GM18507 (cell line): ENCODE data around the gene CPNE4.

Source experiments
- DNase-seq: peaks from one replicate; pipeline ENCODE4 v3.0.0; 2011; ENCODE audit warnings: low read depth; ENCODE audit not compliant: insufficient read length; ENCODE audit errors: extremely low spot score
- FAIRE-seq: peaks from 2 replicates; lab custom pipeline; 2011; peaks lifted over from hg19 to GRCh38; lab: Jason Lieb, UNC

Gene CPNE4

DNA sequence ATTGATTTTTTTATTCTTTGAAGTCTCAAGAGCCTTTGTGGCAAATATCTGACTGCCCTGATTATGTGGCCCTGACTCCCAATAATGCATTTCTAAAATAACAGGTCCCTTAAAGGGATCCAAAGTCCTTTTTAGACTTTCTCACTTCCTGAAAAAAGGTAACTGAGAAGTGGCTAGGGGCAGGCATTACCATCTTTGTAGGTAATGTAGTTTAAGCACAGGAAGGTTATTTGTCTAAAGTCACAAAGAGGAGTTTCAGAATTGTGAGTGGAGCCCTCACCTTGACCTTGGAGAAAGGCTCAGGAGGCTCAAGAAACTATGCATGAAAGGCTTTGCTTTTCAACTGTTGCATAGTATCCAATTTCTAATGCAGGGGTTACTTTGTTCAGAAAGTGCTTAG, 389.2 kb downstream of the CPNE4 start:
- FAIRE-seq = peak; percentile 56
- no peak for DNase-seq

DNA sequence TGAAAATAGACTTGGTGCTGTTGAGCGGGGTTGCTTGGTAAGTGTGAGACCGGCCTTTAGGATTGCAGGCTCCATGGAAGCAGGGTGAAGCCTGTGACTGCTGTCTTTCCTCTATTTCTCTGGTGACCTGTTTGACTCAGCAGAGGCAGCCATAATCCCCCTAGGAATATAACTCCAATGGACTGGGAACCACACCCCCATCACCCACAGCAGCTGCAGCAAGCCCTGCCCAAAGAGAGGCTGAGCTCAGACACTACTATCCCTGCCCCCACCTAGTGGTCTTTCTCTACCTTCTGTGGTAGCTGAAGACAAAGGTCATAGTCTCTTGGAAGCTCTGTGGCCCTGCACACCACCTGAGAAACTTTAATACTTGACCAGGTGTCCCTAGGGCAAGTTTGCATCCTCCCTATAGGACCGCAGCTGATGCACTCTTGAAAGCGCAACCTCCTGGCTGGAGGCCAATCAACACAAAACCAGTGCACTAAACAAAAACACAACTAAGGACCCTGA, 398.5 kb downstream of the CPNE4 start:
- no peak for DNase-seq
- FAIRE-seq = no peak

DNA sequence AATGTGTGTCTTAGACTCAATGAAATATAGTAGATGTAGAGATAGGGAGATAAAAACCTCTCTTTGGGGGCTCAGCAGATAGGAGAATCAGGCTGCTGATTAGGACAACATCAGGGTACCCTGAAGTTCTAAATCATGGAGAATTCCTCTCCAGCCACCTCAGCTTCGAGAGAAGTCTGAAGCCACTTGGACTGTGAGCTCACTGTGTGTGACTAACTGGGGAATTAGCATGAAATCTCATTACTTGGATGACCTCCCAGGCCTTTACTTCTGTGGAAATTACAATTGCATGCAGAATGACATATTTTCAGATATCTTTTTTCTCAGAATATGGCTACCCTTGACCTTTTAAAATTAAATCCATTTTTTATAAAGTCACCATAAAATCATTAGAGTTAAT, 404.0 kb downstream of the CPNE4 start:
- no peak for DNase-seq

GRCh38 chr3:131630097-131630496, 404.7 kb downstream of the CPNE4 start:
- peak; percentile 30 for DNase-seq
- FAIRE-seq = peak; percentile 81

More for the DNA sequence above, 404.0 kb downstream of the CPNE4 start:
- FAIRE-seq = no peak

GRCh38 chr3:131623431-131623830, 411.4 kb downstream of the CPNE4 start:
- DNase-seq (no peak), FAIRE-seq (no peak)

DNA sequence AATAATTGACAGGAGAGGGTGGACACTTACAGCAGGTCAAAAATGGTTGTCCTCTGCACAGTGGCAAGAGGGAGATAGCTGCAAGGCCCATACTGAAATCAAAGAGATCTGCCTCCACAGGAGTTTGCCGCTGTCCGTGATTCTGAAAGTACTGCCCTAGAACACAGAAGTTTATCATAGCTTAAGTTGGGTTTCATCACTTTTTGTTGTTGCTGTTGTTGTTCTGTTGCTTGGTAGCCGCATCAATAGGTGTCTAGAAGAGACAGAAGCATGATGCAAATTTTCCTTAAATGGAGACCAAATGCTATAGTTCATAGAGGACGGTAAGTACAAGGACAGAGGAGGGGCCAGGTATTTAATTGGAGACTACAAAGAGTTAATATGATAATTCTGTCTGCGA, 412.1 kb downstream of the CPNE4 start:
- FAIRE-seq = no peak
- no peak for DNase-seq

DNA sequence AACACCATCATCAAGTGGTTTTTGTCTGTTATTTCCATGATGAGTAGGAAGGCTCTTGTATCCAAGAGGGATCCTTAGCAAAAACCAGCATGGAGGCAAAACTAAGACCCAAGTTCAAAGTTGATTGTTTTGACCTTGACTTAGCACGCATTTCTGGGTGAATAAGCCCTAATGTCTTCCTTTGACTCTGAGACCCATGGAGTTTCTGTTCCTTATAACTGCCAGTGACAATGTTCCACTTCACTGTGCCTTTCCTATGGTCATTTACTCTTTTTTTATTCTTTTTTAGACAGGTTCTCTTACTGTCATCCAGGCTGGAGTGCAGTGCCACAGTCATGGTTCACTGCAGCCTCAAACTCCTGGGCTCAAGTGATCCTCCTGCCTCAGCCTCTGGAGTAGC, 413.8 kb downstream of the CPNE4 start:
- no peak for FAIRE-seq
- no peak for DNase-seq

- DNase-seq = no peak
- FAIRE-seq = no peak
Observed at GRCh38 chr3:131619821-131620220, 415.0 kb downstream of the CPNE4 start.

DNA sequence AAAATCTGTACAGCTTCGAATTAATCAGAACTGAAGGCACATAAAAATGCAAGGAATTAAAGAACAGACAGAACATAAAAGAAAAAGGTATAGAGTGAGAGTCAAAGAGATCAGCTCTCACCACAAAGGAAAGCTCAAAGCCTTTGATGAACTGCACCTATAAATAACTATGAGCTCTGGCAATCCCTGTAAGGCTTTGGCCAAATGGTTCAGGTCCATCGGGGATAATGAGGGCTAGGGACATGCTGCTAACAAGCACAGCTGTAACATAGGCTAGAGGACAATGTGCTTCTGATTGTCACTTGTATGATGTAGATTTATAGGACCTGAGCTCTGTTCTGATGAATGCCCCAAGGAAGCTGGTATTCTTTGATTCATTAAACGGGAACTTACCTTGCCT, 418.1 kb downstream of the CPNE4 start:
- no peak for FAIRE-seq
- no peak for DNase-seq

GRCh38 chr3:131612745-131613144, 422.1 kb downstream of the CPNE4 start:
- DNase-seq (no peak), FAIRE-seq (no peak)

DNA sequence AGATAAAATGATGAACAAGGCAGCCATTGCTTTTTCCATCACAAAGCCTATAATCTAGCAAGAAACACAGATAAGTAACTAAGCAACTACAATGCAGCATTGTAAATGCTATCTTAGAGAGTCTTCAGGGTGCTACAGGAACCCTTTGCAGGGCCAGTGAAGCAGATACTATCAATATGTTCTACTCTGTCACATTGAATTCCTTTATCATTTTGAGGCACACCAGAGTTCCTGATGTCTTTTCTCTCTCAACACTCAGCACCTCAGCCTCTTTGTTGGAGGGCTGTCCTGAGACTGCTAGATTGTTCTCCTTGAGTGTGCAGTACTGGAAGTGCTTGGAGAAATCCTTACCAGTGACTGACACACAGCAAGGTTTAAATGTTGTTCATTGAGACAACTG, 424.6 kb downstream of the CPNE4 start:
- no peak for FAIRE-seq
- DNase-seq = no peak

DNA sequence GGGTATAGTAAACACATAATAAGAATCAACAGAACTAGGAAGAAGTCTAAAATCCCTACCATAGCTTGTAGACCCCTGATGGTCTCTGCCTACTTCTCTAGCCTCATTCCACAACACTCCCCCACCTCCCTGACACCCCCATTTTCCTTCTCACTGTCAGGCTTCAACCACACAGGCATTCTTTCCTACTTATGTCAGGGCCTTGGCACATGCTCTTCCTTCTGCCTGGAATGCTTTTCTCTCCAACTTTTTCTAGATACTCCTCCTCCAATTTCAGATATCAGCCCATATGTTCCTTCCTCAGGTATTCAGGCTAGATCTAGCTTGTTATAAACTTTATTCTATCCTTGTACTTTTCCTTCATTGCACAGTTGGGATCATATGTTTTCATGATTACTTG, 426.1 kb downstream of the CPNE4 start:
- no peak for DNase-seq

GRCh38 chr3:131608296-131608695, 426.5 kb downstream of the CPNE4 start:
- DNase-seq (no peak), FAIRE-seq (no peak)

More for the DNA sequence above, 426.1 kb downstream of the CPNE4 start:
- no peak for FAIRE-seq

- no peak for DNase-seq
- FAIRE-seq = no peak
Observed at GRCh38 chr3:131605916-131606315, 428.9 kb downstream of the CPNE4 start.

GRCh38 chr3:131602011-131602779, 432.6 kb downstream of the CPNE4 start:
- DNase-seq (no peak), FAIRE-seq (no peak)

DNA sequence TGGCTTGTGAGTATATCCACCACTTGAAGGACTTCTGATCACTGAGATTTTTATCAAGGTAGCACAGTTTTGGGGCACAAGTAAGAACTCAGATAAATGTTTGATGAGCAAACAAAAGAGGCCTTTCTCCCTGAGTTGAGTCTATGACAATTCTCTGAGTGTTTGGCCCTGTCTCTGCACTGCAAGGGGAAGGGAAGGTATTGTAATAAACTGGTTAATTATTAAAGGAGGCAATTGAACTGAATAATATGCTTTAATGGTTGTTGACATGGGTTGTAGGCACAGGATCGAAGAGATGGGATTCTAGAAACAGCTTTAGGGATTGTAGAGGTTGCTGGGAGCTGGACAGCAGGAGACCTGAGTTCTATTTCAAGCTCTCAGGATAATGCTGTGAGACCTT, 437.0 kb downstream of the CPNE4 start:
- FAIRE-seq (no peak), DNase-seq (no peak)

GRCh38 chr3:131596884-131597283, 437.9 kb downstream of the CPNE4 start:
- no peak for DNase-seq
- FAIRE-seq = no peak

DNA sequence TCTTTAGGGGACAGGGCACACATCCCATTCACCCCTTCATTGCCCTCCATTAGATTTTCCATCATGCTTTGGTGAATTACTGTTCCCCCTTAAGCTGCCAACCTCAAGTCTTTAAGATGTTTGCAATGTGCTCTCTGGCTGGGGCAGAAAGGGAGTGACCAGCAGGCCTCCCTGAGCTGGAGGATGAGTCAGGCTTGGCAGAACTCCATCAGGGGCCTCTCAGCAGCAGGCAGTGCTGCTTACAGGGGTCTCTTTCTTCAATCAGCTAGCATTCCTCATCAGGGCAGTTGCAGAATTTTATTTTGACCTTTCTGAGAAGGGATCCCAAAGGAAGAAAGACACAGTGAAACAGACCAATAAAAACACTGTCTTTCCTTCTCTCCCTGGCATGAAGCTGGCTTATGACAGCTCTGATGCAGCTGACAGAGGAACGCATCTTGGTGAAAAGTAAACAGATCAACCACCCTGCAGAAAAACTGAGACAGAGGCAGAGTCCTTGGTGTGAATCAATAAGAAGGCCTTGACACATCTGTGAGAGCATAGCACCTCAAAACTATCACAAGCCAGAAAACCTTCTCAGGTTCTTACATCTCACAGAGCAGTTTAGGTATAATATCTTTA, 443.3 kb downstream of the CPNE4 start:
- DNase-seq (no peak), FAIRE-seq (no peak)

DNA sequence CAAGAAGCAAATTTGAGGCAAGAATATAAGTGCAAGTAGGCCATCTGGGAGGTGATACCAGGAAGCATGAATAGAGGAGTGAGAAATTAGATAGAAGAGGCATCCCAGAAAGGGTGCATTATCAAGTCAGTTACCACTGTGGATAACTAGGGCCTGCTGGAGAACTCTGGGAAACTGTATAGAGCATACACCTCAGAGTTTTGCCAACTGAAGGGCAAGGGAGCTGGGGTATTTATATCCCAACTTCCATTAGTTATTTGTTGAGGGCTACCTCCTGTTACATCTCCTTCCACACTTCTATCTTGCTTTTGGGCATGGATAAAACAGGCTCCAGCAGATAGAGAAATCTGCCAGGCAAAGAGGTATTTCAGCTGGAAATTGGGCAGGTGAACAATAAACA, 448.5 kb downstream of the CPNE4 start:
- DNase-seq = no peak
- FAIRE-seq = no peak

GRCh38 chr3:131582438-131582837, 452.4 kb downstream of the CPNE4 start:
- DNase-seq = no peak

DNA sequence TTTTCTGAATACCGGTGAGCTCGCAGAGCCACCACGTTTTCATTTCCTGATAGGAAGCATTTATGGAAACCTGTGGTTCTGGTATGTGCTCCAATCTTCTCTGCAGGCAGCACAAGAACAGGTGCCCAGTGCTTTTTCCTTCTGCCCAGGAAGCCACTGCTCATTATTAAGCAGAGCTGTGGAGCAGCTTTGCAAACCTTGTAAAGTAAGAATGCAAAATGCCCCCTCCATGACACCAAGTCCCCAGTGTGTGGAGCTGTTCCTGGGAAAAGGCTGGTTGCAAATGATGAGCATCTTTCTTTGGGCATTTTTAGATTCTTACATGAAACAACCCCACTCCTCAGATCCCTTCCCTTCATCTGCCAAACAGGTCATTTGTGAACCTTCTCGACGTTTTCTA, 466.4 kb downstream of the CPNE4 start:
- no peak for DNase-seq
- FAIRE-seq = no peak

More at GRCh38 chr3:131582438-131582837, 452.4 kb downstream of the CPNE4 start:
- no peak for FAIRE-seq
